Activated CD4-positive, alpha-beta T cell treated with anti-CD3 and anti-CD28 coated beads, Interleukin-2, amount 10 ng/mL, durations not matched to agents 24 days and 14 days (primary cell): ENCODE results near the gene CPLANE2. TPM values are rescaled to one million over a fixed set of nuclear protein-coding genes. Genes with fewer than 3 reads are reported as not detected.
A peak's percentile ranks its signal among the peaks of the same experiment; 100 is the strongest.
"Not testable (repeated sequence)": the region's sequence is repeated elsewhere in the genome, so short reads cannot be mapped to it uniquely, and the experiment has no call there.

ENCODE experiments used
- DNase-seq: peaks from one replicate; pipeline ENCODE4 v3.0.0; 2022
- H3K27ac Mint-ChIP-seq: one replicate; pipeline ENCODE4 v1.8.0; 2022; ENCODE audit warnings: mild to moderate bottlenecking, mixed read lengths
- H3K27me3 Mint-ChIP-seq: one replicate; pipeline ENCODE4 v1.8.0; 2022; ENCODE audit warnings: mixed read lengths
- H3K36me3 Mint-ChIP-seq: one replicate; pipeline ENCODE4 v1.8.0; 2022; ENCODE audit warnings: low read depth, mild to moderate bottlenecking, mixed read lengths
- H3K4me1 Mint-ChIP-seq: one replicate; pipeline ENCODE4 v1.8.0; 2021; ENCODE audit warnings: mixed read lengths
- H3K4me3 Mint-ChIP-seq: one replicate; pipeline ENCODE4 v1.8.0; 2022; ENCODE audit warnings: mild to moderate bottlenecking, moderate library complexity, mixed read lengths
- H3K9me3 Mint-ChIP-seq: one replicate; pipeline ENCODE4 v1.8.0; 2021; ENCODE audit warnings: mixed read lengths
- intact Hi-C: fragments of 100-400 bp; cut with micrococcal nuclease; formaldehyde crosslinking; loops from one replicate; pipeline ENCODE4 v1.15.1; 2023
- total RNA-seq: library from RNA; stranded (reverse); gene quantifications from 2 replicates; pipeline ENCODE4 v1.2.3, GENCODE V29; 2022

CPLANE2 gene
- total RNA-seq, 1 donor from 2014 or later, result 4.8 TPM

- Mint-ChIP-seq H3K27ac (no peak overlapping the region), H3K9me3 (peaks cover 3% of the 10 kb centered on the region), H3K4me3 (no peak overlapping the region), H3K36me3 (peaks cover 3% of the 10 kb centered on the region), H3K4me1 (peaks cover 6% of the 10 kb centered on the region), H3K27me3 (peaks cover 30% of the 10 kb centered on the region)
- no peak for DNase-seq
- intact Hi-C loops, result no loop called here
Measured at GRCh38 chr1:16230744-16231143, 6.2 kb downstream of the CPLANE2 start.

GRCh38 chr1:16229976-16230740 is 6.8 kb downstream of the CPLANE2 start:
- peaks cover 3% of the 10 kb centered on the region for H3K9me3 Mint-ChIP-seq
- no peak overlapping the region for H3K4me3 Mint-ChIP-seq
- peaks cover 30% of the 10 kb centered on the region for H3K27me3 Mint-ChIP-seq
- peaks cover 3% of the 10 kb centered on the region for H3K4me1 Mint-ChIP-seq
- intact Hi-C loops, result no loop called here
- DNase-seq, result no peak
- no peak overlapping the region for H3K27ac Mint-ChIP-seq
- H3K36me3 Mint-ChIP-seq, result peaks cover 3% of the 10 kb centered on the region

- peaks cover 36% of the 10 kb centered on the region for H3K27me3 Mint-ChIP-seq
- H3K4me3 Mint-ChIP-seq, result no peak overlapping the region
- intact Hi-C loops, result no loop called here
- peaks cover 5% of the 10 kb centered on the region for H3K36me3 Mint-ChIP-seq
- peaks cover 3% of the 10 kb centered on the region for H3K9me3 Mint-ChIP-seq
- H3K27ac Mint-ChIP-seq, result peak overlapping the region; percentile 72
- no peak for DNase-seq
- H3K4me1 Mint-ChIP-seq, result peaks cover 3% of the 10 kb centered on the region
Measured at GRCh38 chr1:16226490-16227179, 10.3 kb downstream of the CPLANE2 start.

- peaks cover 3% of the 10 kb centered on the region for H3K4me1 Mint-ChIP-seq
- H3K27me3 Mint-ChIP-seq, result peaks cover 41% of the 10 kb centered on the region
- H3K9me3 Mint-ChIP-seq, result peaks cover 3% of the 10 kb centered on the region
- DNase-seq, result no peak
- intact Hi-C loops, result no loop called here
- no peak overlapping the region for H3K27ac Mint-ChIP-seq
- peaks cover 5% of the 10 kb centered on the region for H3K36me3 Mint-ChIP-seq
- H3K4me3 Mint-ChIP-seq, result no peak overlapping the region
Measured at GRCh38 chr1:16226129-16226489, 10.9 kb downstream of the CPLANE2 start.

- H3K27ac Mint-ChIP-seq, result no peak overlapping the region
- H3K27me3 Mint-ChIP-seq, result peaks cover 41% of the 10 kb centered on the region
- DNase-seq, result no peak
- H3K36me3 Mint-ChIP-seq, result peaks cover 5% of the 10 kb centered on the region
- H3K4me3 Mint-ChIP-seq, result no peak overlapping the region
- H3K4me1 Mint-ChIP-seq, result peaks cover 10% of the 10 kb centered on the region
- H3K9me3 Mint-ChIP-seq, result peaks cover 3% of the 10 kb centered on the region
- intact Hi-C loops, result no loop called here
Measured at GRCh38 chr1:16224472-16224871, 12.5 kb downstream of the CPLANE2 start.

- DNase-seq, H3K36me3 Mint-ChIP-seq, H3K4me3 Mint-ChIP-seq, intact Hi-C loops, H3K9me3 Mint-ChIP-seq, H3K27ac Mint-ChIP-seq: not testable (repeated sequence)
- peaks cover 13% of the 10 kb centered on the region for H3K4me1 Mint-ChIP-seq
- H3K27me3 Mint-ChIP-seq, result peaks cover 26% of the 10 kb centered on the region
Measured at GRCh38 chr1:16222716-16223115, 14.3 kb downstream of the CPLANE2 start.

GRCh38 chr1:16221499-16221898 is 15.5 kb downstream of the CPLANE2 start:
- no peak for DNase-seq
- peaks cover 18% of the 10 kb centered on the region for H3K27me3 Mint-ChIP-seq
- peaks cover 2% of the 10 kb centered on the region for H3K36me3 Mint-ChIP-seq
- no peak overlapping the region for H3K27ac Mint-ChIP-seq
- peaks cover 20% of the 10 kb centered on the region for H3K4me1 Mint-ChIP-seq
- intact Hi-C loops, result no loop called here
- no peak overlapping the region for H3K4me3 Mint-ChIP-seq
- no peaks in the 10 kb centered on the region for H3K9me3 Mint-ChIP-seq

GRCh38 chr1:16219968-16220500 is 16.9 kb downstream of the CPLANE2 start:
- Mint-ChIP-seq H3K4me3 (peak overlapping the region; percentile 27), H3K36me3 (peaks cover 2% of the 10 kb centered on the region), H3K4me1 (peaks cover 24% of the 10 kb centered on the region), H3K9me3 (no peaks in the 10 kb centered on the region), H3K27me3 (peaks cover 11% of the 10 kb centered on the region), H3K27ac (no peak overlapping the region)
- no peak for DNase-seq
- intact Hi-C loops, result no loop called here

- no peak overlapping the region for H3K4me3 Mint-ChIP-seq
- no peak for DNase-seq
- H3K36me3 Mint-ChIP-seq, result no peaks in the 10 kb centered on the region
- H3K27me3 Mint-ChIP-seq, result peaks cover 7% of the 10 kb centered on the region
- peaks cover 24% of the 10 kb centered on the region for H3K4me1 Mint-ChIP-seq
- H3K9me3 Mint-ChIP-seq, result no peaks in the 10 kb centered on the region
- intact Hi-C loops, result no loop called here
- no peak overlapping the region for H3K27ac Mint-ChIP-seq
Measured at GRCh38 chr1:16218674-16219071, 18.3 kb downstream of the CPLANE2 start.

GRCh38 chr1:16218014-16218673 is 18.8 kb downstream of the CPLANE2 start:
- no peaks in the 10 kb centered on the region for H3K36me3 Mint-ChIP-seq
- no peak overlapping the region for H3K27ac Mint-ChIP-seq
- H3K27me3 Mint-ChIP-seq, result peaks cover 11% of the 10 kb centered on the region
- DNase-seq, result no peak
- H3K4me3 Mint-ChIP-seq, result peak overlapping the region; percentile 52
- intact Hi-C loops, result no loop called here
- no peaks in the 10 kb centered on the region for H3K9me3 Mint-ChIP-seq
- H3K4me1 Mint-ChIP-seq, result peaks cover 24% of the 10 kb centered on the region

- peaks cover 14% of the 10 kb centered on the region for H3K27me3 Mint-ChIP-seq
- H3K4me1 Mint-ChIP-seq, result peaks cover 24% of the 10 kb centered on the region
- DNase-seq, result peak; percentile 98
- peak overlapping the region; percentile 88 for H3K4me3 Mint-ChIP-seq
- H3K9me3 Mint-ChIP-seq, result no peaks in the 10 kb centered on the region
- intact Hi-C loops, result loop anchor here (1.0 kb wide), 2 partner anchors 10 to 20 kb away; partner anchors contain the start of gene CPLANE2
- H3K36me3 Mint-ChIP-seq, result no peaks in the 10 kb centered on the region
- peak overlapping the region; percentile 39 for H3K27ac Mint-ChIP-seq
Measured at GRCh38 chr1:16217061-16217785, 19.8 kb downstream of the CPLANE2 start.

GRCh38 chr1:16215882-16216753 is 20.9 kb downstream of the CPLANE2 start:
- H3K4me3 Mint-ChIP-seq, result peak overlapping the region; percentile 88
- DNase-seq, result peak; percentile 89
- no peaks in the 10 kb centered on the region for H3K36me3 Mint-ChIP-seq
- H3K4me1 Mint-ChIP-seq, result peaks cover 24% of the 10 kb centered on the region
- H3K9me3 Mint-ChIP-seq, result no peaks in the 10 kb centered on the region
- intact Hi-C loops, result no loop called here
- H3K27ac Mint-ChIP-seq, result no peak overlapping the region
- H3K27me3 Mint-ChIP-seq, result peaks cover 10% of the 10 kb centered on the region

GRCh38 chr1:16215240-16215639 is 21.7 kb downstream of the CPLANE2 start:
- H3K36me3 Mint-ChIP-seq, DNase-seq, intact Hi-C loops, H3K27ac Mint-ChIP-seq, H3K27me3 Mint-ChIP-seq, H3K4me3 Mint-ChIP-seq, H3K9me3 Mint-ChIP-seq: not testable (repeated sequence)
- peaks cover 23% of the 10 kb centered on the region for H3K4me1 Mint-ChIP-seq
